NCI-H446 (cell line): ENCODE data around the gene FAM89B.

Experiments used
- DNase-seq, 2 experiments: peaks; one replicate each; lab custom pipeline; 2025; lab: John Stamatoyannopoulos, UW

Gene FAM89B

GRCh38 chr11:65538915-65539743 lies 33.2 kb upstream of the FAM89B start:
- no peak for DNase-seq

- DNase-seq = no peak
These were observed 32.5 kb upstream of the FAM89B start for GRCh38 chr11:65539744-65540289.

- DNase-seq = peak in 1 of 2 experiments; percentile 60
These were observed 31.8 kb upstream of the FAM89B start for GRCh38 chr11:65540290-65541092.

DNA sequence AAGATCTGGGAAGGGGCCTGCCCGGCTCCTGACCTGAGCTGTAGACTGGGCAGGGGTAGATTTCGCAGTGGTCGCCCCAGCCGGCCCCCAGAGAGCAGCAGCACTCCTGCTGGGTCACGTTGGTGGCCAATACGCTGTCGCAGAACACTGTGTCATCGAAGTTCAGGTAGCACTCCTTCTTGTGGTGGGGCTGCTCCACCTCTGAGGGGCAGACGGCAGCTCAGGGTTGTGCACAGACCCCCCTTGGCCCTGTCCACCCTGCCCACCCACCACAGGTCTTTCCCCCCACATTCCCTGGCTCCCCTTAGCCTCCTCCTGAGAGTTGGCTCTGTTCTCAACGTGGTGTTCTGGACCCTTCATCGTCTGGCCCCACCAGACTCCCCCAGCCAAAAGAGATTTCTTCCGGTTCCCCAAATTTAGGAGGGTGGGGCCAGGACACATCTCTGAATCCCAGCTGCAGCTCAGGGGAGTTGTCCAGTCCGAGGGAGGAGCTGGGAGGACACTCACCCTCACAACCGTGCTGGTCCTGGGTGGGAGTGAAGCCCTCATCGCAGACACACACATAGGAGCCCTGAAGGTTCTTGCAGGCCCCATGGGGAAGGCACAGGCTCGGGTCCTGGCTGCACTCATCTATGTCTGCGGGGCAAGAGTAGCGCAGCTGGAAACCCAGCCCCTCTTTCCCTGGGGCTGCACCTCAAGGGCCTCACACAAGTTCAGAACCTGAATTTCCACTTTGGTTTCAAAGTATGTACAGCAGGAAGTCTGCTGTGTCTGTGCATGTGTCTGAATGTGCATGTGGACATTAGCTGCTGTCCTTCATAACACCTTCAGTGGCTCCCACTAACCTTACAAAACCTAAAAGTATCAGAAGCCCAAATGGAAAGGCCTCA lies 31.0 kb upstream of the FAM89B start:
- DNase-seq = no peak

DNA sequence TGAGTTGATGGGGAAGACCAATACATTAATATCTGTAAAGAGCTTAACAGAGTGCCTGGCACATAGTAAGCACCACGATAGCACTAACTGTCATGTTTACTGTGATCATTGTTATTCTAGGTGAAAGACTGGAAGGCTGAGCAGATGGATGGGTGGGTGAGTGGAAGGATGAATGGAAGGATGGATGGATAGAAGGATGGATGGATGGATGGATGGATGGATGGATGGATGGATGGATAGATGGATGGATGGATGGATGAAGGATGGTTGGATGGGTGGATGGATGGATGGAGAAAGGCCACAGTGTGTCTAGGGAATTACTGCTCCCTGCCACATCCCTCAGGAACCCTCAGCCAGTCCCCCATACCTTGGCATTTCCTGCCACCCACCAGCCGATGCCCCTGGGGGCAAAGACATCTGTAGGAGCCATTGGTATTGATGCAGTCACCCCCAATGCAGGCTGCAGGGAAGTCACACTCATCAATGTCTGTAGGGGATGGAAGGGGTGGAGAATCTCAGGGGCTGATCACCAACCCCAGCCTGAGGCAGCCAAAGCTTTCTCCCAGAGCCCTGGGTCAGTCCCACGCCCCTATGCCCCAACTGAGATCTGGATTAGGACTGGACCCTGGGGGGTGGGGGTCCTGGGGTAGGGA lies 29.5 kb upstream of the FAM89B start:
- no peak for DNase-seq

- DNase-seq = no peak
These were observed 26.5 kb upstream of the FAM89B start for GRCh38 chr11:65545853-65546216.

GRCh38 chr11:65546217-65546958 lies 25.9 kb upstream of the FAM89B start:
- DNase-seq = no peak

DNA sequence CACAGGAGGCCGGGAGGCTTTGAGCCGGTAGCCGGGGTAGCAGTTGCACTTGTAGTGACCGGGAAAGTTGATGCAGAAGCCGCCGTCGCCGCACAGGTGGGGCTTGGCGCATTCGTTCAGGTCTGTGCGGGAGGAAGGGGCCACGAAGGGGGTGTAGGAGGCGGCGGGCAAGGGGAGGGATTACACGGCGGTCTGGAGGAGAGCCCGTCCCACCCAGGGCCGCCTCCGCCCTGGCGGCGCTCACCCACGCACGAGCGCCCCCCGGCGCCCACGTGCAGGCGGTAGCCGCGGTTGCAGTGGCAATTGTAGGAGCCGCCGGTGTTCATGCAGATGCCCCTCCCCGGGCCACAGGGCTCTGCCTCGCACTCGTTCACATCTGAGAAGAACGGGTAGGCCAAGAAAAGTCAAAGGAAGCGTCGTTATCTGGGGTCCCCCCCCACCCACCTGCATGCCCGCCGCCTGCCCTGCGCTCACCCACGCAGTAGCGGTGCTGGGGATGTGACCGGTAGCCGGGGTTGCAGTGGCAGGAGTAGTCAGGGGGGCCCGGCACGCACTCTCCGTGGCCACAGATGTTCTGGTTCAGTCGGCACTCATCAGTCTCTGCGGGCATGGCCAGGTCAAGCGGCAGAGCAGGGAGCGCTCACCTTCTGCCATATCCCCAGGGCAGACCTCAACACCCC lies 24.8 kb upstream of the FAM89B start:
- DNase-seq = no peak

DNA sequence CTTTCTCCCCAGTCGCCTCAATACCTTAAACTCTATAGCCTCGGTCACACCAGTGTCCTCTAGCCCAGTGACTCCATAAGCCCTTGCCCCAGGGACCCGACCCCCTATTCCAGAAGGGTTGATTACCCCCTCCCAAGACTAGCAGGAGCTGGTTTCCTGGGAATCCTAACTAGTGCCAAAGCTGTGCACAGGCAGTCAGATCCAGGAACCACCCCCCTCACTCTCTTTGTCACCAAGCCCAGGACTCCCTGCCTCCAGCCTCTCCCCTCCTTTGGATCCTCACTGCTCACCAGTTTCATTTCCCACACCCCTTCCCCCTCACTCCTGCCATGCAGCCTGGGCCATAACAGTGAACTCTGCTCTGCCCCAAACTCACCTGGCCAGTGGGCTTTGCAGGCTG lies 23.9 kb upstream of the FAM89B start:
- no peak for DNase-seq

DNA sequence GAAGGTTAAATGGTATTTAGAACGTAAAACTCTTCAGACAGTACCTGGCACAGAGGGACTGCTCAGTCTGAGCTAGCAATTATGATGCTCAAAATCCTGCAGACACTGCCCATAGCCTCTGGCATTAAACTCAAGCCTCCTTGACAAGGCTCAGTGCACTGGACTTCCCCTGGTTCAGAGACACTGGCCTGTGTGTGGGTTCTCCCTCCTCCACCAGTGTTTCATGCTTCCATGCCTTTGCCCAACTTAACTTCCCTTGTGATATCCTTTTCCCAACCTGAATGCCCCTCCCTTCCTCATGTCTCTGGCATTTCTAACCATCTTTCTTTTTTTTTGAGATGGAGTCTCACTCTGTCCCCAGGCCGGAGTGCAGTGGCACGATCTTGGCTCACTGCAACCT lies 23.2 kb upstream of the FAM89B start:
- no peak for DNase-seq

- DNase-seq = no peak
These were observed 20.6 kb upstream of the FAM89B start for GRCh38 chr11:65551572-65552387.

DNA sequence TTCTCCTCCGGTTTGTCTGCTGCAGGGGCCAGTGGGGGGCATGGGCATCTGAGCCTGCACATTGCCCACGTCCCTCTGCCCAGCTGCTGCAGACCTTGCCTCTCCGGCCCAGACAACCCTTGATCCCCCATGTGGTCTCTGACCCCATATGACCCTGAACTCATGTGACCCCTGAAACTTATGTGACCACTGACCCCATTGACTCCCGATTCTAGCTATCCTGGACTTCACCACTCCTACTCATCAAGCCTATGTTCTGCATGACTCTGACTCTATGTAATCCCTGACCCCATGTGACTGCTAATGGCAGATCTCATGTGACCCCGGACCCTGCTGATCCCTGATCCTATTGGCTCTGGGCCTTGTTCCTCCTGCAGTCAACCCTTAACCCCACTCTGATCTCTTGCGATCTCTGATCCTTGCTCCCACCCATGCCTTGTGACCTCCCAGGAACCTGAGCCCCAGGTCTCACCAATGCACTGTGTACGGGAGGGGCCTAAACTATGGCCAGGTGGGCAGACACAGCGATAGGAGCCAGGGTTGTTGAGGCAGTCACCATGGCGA lies 19.9 kb upstream of the FAM89B start:
- no peak for DNase-seq

DNA sequence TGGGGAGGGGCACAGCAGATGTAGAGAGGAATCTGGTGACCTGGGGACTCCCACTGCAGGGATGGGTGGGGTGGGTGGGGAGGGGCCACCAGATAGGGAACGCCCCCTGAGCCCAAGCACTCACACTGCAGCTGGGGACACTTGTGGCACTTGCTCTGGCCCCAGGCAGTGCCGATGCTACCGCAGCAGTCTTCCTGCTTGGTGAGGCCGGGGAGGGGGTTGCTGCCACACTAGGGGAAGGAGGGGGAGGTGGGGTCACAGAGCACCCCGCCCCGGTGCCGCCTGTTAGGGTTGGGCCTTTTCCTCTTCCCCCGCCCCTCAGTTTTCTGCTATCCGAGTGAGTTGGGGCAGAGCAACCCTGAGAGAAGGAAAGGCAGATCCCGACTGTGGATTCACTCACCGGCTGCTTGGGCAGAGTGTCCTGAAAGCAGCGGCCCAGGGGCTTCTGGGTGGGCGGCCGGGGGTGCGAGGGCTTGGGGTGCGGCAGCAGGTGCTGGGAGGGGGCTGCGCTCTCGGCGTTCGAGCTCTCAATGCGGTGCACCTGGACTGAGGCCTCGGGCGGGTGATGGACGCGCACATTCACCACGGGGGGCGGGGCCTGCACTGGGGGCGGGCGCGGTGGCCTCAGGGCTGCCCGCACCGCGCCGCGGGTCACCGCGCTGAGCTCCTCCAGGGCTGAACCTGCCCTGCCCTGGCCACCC lies 18.9 kb upstream of the FAM89B start:
- DNase-seq = no peak

DNA sequence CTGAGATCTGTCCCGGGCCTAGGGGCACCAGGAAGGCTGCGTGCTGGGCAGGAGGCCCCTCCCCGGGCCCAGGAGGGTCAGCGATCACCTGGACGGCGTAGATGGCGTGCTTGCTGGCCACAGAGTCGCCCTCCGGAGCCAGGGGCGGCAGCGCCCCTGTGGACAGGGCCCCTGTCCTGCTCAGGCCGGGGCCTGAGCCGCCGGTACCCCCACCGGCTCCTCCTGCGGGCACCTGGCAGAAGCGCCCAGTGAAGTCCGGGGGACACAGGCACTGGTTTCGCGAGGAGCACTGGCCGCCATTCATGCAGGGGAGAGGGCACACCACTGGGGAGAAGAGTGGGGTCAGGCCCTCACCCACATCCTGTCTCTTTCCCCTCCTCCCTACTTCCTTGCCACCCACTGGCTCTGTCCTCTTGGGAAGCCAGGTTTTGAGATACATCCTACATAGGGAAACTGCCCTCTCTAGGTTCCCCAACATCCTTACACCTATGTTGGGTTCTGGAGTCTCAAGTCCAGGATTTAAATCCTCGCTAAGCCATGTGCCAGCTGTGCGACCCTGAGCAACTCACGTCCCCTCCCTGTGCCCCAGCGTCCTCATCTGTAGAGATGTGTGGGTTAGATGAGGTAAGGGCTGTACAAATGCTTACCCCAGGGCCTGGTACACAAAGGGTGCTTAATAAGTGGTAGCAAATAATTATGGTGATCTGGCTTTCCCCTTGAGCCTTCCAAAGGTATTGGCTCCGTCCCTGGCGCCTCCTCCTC lies 18.1 kb upstream of the FAM89B start:
- no peak for DNase-seq

DNA sequence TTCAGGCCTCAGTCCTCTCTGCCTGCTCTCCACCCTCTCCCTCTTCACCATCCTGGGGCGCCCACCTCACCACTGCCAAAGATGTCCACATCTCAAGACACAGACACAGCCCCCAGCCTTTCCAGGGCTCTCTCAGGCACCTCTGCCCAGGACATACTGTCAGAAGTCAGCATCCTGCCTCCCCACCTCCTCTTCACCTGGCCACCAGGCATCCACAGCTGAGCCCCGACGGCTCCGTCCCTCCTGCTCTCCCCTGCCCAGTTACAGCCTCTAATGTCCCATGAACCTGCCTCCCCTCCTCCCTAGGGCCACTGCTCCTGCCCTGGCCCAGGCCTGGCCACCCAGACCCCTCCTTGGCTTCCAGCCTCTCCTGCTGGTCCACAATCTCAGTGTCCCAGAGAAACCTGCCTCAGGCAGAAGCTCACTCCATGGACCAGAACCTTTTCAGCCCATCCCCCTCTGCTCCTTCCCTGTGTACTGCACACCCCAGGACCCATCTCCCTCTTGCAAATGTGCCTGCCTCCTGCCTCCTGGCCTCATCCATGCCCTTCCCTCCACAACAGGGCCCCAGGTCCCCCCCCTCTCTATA lies 17.4 kb upstream of the FAM89B start:
- no peak for DNase-seq

- no peak for DNase-seq
These were observed 16.6 kb upstream of the FAM89B start for GRCh38 chr11:65555693-65556231.
